DMS153 treated with DMSO at 0.1 percent for 48 hours (cell line): ENCODE results near the gene SMCHD1.
"Not testable (repeated sequence)": the region's sequence is repeated elsewhere in the genome, so short reads cannot be mapped to it uniquely, and the experiment has no call there.

Experiments used
- DNase-seq: peaks from one replicate; lab custom pipeline; 2025; ENCODE audit not compliant: unreplicated experiment; lab: John Stamatoyannopoulos, UW

SMCHD1 gene

DNA sequence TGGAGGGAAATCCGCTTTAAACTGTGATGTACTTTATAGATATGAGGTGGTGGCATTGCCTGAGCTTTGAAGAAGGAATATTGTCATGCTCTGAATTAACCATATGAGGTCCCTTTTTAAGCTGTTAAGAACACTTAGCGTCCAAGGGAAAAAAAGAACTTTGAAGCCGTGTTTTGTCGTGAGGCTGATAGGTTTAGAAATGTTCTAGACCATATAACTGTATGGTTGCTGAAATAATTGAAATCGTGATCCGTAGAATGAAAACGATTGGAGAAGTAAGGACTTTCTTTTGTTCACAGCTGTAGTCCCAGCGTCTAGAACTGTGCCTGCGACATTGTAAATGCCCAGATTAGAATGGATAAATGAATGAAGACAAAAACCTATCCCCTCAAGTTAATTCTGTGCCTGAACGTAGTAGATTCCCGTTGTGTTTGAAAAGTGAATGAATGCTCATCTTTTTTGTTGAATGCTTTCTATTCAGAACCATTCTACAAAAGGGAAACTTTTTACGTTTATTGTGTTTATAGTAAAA is 1.5 kb downstream of the SMCHD1 start:
- no peak for DNase-seq

DNA sequence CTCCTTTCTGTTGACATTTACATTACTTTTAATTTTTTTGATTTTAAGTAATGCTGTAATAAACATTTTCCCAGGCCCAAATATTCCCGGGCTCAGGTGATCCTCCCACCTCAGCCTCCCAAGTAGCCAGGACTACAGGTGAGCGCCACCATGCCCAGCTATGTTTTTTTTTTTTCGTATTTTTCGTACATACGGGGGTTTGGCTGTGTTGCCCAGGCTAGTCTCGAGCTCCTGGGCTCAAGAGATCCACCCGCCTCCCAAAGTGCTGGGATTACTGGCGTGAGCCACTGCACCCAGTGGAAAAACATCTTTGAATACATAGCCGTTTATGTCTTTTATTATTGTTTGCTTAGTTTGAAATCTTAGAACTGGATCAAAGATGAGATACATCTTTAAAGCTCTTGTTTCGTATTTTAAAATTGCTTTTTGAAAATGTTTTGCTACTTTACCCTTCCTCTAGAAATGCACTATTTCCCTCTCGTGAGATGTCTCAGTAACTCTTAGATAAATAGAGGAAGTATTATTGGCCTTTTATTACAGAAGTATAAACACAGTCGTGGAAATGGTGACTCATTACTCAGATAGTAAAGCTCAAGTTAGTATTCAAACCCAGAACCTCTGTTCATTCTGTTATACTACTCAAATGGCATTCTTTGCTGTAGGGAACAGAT is 2.4 kb downstream of the SMCHD1 start:
- no peak for DNase-seq

GRCh38 chr18:2660849-2661248 is 5.3 kb downstream of the SMCHD1 start:
- DNase-seq: not testable (repeated sequence)

DNA sequence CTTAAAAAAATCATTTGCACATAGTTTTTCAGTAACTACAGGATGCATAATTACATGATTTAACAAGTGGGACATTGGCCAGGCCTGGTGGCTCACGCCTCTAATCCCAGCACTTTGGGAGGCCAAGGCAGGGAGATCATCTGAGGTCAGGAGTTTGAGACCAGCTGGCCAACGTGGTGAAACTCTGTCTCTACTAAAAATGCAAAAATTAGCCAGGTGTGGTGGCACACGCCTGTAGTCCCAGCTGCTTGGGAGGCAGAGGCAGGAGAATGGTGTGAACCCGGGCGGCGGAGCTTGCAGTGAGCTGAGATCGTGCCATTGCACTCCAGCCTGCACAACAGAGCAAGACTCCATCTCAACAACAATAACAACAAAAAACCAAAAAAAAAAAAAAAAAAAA is 6.8 kb downstream of the SMCHD1 start:
- DNase-seq: not testable (repeated sequence)

- no peak for DNase-seq
Observed at GRCh38 chr18:2662990-2663389, 7.5 kb downstream of the SMCHD1 start.

DNA sequence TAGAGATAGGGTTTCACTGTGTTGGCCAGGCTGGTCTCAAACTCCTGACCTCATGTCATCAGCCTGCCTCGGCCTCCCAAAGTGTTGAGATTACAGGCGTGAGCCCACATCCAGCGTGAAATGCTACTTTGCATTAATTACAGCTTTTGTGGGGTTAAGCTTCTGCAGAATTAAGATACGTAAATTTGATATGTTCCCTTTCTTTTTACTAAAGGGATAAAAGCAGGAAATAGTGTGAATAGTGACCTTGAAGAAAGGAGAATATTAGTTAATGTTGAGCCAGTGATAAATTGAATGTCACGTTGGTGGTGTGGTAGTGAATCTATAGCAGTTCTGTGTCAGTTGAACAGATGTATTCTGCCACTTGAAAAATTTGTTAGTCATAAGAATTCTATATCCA is 16.9 kb downstream of the SMCHD1 start:
- no peak for DNase-seq

GRCh38 chr18:2672872-2673271 is 17.3 kb downstream of the SMCHD1 start:
- DNase-seq: no peak

GRCh38 chr18:2678933-2679332 is 23.4 kb downstream of the SMCHD1 start:
- not testable (repeated sequence) for DNase-seq

- DNase-seq: no peak
Observed at GRCh38 chr18:2680216-2680792, 24.8 kb downstream of the SMCHD1 start.

DNA sequence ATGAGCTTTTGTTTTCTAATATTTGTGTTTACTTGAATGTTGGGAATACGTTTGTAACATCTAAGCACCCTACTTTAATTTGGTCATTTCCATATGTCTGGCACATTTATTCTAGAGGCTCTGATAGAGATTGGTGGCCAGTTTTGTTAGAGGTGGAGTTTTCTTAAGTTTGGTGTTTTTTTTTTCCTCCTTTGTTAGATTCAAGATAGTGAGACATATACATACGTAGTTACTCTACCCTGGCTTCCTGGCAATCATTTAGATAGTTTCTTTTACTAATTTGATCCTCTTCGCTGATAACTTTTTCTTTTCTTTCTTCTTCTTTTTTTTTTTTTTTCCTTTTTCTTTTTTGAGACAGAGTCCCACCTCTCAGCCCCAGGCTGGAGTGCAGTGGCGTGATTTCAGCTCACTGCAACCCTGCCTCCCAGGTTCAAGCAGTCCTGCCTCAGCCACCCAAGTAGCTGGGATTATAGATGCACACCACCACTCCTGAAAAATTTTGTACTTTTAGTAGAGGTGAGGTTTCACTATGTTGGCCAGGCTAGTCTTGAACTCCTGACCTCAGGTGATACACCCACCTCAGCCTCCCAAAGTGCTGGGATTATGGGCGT is 26.6 kb downstream of the SMCHD1 start:
- no peak for DNase-seq

DNA sequence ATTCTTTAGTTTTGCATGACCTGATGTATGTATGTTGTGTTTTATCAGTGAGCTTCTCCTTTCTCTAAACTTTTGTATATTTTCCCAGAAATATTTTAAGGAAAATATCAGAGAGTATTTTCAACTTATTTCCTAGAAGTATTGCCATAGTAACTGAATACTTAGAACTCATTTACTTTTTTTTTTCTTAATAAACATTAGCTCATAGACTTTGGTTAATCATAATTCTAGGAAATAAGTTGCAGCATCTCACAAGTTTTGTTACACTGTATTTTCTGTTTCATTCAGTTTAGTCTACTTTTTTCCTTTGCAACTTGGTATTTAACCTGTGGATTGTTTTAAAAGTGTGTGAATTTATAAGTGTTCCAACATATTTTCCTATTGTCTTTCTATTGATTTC is 27.5 kb downstream of the SMCHD1 start:
- no peak for DNase-seq

DNA sequence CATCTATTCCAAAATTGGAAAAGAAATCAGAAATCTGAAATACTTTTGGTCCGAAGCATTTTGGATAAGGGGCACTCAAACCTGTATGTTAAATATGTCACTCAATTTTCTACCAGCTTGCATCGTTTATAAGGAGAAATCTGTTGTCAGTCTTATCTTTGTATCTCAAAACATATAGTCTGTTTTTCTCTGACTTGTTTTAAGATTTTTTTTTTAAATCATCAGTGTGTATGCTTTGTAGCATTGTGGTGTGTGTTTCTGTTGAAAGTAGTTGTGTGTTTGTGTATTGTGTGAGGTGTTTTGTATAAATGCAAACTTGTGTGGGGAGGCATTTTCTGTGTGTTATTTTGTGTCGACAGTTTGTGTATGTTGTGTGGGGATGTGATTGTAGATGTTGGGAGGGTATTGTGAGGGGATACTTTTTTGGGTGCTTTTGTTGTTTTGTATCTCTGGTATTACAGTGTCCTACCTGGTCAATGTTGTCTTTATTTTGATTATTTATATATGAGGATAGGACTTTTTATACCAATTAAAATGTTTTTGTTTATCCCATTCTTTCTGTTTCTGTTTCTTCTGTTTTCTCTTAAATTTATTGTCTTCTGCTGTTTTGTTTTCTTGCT is 30.9 kb downstream of the SMCHD1 start:
- no peak for DNase-seq

GRCh38 chr18:2687390-2688001 is 32.0 kb downstream of the SMCHD1 start:
- no peak for DNase-seq

DNA sequence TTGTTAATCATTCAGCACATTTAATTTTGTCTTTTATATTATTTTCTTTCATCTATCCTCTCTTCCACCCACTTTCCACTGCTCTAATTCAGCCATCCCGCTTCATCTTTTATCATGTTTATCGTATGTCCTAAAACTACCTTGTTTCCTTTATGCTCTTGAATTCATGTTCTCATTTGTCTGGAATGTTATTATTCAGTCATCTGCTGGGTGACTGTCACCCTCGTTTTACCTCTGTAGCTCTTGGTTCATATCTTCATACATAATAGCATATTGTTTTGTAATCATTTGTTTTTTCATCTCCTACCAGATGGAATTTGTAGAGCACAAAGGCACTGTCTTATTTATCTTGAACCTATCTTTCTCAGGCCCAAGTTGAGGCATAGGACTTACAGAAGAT is 37.0 kb downstream of the SMCHD1 start:
- DNase-seq: no peak

- DNase-seq: no peak
Observed at GRCh38 chr18:2697184-2697583, 41.7 kb downstream of the SMCHD1 start.

DNA sequence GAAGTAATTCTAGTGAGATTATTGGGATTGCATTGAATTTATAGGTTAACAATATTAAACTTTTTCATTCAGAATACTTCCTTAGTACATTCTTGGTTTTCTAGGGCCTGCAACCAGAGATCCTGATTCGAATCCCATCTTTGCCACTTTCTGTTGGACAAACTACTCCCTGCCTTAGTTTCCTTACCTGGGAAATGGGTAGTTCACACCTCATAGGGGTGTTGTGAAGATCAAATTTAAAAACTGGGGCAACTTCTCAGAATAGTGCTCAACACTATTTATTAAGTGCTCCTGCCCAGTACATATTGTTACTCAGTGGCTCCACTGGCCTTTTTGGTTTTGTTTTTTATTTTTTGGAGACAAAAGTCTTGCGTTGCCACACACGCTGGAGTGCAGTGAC is 43.5 kb downstream of the SMCHD1 start:
- no peak for DNase-seq

DNA sequence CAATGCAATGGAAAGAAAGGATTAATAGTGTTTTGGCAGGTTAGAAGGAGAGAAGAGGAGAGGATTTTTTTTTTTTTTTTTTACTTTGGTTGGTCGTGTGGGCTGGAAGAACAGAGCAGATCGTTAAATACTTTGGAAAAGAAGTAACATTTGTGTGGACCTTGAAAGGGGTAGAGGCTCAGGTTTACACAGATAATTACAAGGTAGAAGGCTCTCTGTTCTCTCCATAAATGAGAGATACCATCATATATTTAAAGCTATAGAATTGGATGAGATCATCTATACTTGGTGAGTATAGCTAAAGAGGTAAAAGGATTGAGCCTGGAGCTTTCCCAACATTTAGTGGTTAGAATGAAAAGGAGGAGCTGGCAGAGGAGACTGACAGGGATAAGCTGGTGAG is 49.0 kb downstream of the SMCHD1 start:
- DNase-seq: no peak

DNA sequence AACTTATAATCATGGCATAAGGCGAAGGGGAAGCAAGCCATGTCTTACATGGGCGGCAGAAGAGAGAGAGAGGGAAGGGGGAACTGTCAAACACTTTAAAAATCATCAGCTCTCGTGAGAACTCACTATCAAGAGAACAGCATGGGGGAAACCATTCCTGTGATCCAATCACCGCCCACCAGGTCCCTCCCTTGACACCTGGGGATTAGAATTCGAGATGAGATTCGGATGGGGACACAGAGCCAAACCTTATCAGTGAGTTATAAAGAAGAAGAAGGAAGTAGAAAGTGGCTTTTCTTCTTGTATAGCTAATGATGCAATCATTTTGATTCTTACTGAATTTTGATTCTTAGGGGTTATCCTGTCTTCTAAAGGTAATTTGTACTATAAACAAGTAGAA is 51.4 kb downstream of the SMCHD1 start:
- no peak for DNase-seq

DNA sequence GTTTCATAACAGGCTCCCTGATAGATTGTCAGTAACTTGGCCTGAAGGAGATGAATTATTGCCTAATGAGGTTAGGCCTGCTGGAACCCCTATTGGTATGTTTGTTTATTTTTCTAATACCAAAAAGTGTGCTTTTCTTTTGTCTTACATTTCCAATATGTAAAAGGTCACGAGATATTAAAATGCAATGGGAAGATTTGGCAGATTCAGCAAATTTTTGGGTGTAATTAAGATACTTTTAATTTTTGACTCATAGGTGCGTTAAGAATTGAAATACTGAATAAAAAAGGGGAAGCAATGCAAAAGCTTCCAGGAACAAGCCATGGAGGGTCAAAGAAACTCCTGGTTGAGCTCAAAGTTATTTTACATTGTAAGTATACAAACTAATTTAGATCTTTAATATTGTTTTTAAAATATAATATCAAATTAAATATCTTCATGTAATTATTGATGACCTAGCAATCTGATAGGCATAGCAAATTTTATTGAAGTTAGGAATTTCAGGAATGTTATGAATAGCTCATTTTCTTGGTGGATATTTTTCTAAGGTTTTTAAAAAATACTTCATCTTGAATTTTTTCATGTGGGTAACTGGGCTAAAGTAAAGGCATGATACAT is 52.1 kb downstream of the SMCHD1 start:
- no peak for DNase-seq

DNA sequence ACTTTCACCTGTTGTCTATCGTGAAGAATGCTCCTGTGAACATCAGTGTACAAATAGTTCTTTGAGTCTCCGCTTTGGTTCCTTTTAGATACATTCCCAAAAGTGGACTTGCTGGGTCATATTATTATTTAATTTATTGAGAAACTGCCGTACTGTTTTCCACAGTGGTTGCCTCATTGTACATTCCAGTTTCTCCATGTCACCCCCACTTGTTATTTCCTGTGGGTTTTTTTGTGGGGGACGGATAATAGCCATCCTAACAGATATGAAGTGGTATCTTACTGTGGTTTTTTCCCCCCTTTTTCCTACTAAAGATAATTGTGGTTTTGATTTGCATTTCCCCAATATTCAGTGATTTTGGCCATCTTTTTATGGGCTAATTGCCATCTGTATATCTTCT is 53.8 kb downstream of the SMCHD1 start:
- no peak for DNase-seq

DNA sequence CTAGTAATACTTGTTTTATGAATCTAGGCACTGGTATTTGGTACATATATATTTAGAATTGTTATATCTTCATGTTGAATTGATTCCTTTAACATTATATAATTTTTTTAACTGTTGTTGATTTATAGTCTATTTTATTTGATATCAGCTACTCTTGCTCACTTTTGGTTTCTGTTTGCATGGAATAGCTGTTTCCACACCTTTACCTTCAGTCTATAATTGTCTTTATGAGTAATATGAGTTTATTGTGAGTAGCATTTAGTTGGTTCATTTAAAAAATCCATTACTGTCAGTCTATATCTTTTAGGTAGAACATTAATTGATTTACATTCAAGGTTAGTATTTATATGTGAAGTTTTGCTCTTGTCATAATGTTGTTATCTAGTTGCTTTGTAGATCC is 58.6 kb downstream of the SMCHD1 start:
- no peak for DNase-seq
